HG03039 (cell line): ENCODE measurements around the gene DUXB.

Experiments used
- ATAC-seq: cut with Tn5 transposase; IDR thresholded peaks from one replicate; pipeline ENCODE4 v1.9.1; 2021; ENCODE audit warnings: mild to moderate bottlenecking, moderate library complexity; ENCODE audit not compliant: unreplicated experiment

The DUXB gene

GRCh38 chr16:75660726-75661302 is 40.4 kb downstream of the DUXB start:
- ATAC-seq, result no peak

- ATAC-seq, result no peak
Measured at GRCh38 chr16:75660321-75660720, 40.9 kb downstream of the DUXB start.

GRCh38 chr16:75658175-75658574 is 43.1 kb downstream of the DUXB start:
- no peak for ATAC-seq

- no peak for ATAC-seq
Measured at GRCh38 chr16:75653922-75654321, 47.3 kb downstream of the DUXB start.

- peak; percentile 26 for ATAC-seq
Measured at GRCh38 chr16:75648265-75649076, 52.8 kb downstream of the DUXB start.

- ATAC-seq, result peak; percentile 84
Measured at GRCh38 chr16:75647492-75648264, 53.6 kb downstream of the DUXB start, which contains the start of the genes KARS1 and TERF2IP. Gene KARS1 (minus strand): TSS chr16:75647665. CDS start chr16:75647639, 26 bp downstream. Gene TERF2IP (plus strand): TSS chr16:75647773. CDS start chr16:75647883, 110 bp downstream.

- ATAC-seq, result peak; percentile 11
Measured at GRCh38 chr16:75647112-75647491, 54.2 kb downstream of the DUXB start.

GRCh38 chr16:75644240-75645012 is 56.8 kb downstream of the DUXB start:
- no peak for ATAC-seq
